GM12873 (cell line): ENCODE data around the gene EPHB1.

Experiments used
- TF ChIP-seq, protein P1 (sequence below): IDR thresholded peaks from 2 replicates; pipeline ENCODE4 v1.5.1; 2012; ENCODE audit warnings: low read depth, mild to moderate bottlenecking, moderate library complexity, low read length, control low read depth; ENCODE audit not compliant: insufficient read depth; ENCODE audit errors: missing control alignments

EPHB1 gene

DNA sequence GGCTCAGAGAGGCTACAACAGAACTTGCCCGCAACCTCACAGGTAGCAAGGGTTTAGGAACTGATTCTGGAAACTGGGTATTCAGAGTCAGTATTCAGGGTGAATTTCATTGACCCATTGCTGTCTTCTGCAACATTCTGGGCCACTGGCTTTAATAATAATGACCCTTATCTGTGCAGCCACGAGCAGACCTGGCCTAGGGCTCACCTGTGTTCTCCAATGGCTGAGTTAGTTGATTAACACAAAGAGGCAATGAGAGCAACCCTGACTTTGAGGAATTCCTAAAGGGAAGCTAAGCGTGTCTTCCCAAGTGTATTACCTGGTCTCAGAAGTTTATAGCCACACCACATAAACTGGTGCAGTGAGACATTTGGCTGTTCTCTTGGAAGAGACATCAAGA is 289.9 kb downstream of the EPHB1 start:
- TF ChIP-seq, protein P1, sequence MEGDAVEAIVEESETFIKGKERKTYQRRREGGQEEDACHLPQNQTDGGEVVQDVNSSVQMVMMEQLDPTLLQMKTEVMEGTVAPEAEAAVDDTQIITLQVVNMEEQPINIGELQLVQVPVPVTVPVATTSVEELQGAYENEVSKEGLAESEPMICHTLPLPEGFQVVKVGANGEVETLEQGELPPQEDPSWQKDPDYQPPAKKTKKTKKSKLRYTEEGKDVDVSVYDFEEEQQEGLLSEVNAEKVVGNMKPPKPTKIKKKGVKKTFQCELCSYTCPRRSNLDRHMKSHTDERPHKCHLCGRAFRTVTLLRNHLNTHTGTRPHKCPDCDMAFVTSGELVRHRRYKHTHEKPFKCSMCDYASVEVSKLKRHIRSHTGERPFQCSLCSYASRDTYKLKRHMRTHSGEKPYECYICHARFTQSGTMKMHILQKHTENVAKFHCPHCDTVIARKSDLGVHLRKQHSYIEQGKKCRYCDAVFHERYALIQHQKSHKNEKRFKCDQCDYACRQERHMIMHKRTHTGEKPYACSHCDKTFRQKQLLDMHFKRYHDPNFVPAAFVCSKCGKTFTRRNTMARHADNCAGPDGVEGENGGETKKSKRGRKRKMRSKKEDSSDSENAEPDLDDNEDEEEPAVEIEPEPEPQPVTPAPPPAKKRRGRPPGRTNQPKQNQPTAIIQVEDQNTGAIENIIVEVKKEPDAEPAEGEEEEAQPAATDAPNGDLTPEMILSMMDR = no peak

DNA sequence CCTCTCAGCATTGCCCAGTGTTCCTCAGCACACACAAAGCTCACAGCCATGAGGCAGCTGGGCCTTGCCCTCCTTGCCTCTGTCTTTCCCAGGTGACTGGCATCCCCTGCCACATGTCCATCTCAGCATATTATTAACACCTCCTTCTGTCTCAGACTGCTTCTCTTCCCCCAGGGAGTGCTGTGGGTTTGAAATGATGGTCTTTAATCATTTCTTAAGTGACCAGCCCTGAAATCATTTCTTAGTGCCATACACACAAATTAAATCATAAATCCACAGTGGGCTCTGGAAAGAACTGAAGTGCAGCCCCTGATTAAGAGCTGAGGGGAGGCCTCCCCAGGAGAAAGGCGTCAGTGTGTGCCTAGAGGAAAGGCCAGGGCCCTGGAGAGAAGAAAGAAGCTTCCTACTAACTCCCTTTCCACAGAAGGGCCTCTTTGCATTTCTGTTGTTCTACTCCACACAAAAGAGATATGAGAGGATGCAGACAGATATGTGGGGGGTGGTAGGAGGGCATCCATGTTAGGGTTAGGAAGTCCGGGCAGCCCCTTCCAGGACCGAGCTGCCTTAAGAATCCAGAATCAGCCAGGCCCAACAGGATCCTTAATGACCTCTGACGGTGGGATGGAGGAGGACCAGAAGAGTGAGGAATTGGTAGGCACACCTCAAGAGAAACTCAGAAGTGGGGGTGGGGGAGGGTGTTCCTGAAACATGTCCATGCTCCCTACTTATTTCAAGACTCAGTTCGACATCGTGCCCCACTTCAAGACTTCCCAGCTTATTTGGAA is 290.8 kb downstream of the EPHB1 start:
- TF ChIP-seq, protein P1 = no peak

DNA sequence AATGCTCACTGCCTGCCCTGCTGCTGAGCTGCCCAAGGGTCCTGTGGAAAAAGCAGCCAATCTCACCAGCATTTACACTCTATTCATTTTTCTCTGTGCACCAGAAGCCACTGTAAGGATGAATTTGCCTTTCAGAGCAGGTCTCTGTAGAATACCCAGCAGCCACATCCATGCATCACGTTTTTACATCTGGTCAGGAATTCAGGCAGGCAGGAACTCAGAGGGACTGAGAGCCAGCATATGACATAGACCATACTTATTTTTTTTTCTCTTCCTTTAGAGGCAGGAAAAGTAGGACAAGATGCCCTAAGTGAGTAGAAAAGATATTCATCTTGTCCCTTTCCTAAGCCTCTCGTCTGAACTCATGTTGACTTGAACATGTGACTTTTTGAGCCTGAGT is 292.7 kb downstream of the EPHB1 start:
- TF ChIP-seq, protein P1 = no peak

DNA sequence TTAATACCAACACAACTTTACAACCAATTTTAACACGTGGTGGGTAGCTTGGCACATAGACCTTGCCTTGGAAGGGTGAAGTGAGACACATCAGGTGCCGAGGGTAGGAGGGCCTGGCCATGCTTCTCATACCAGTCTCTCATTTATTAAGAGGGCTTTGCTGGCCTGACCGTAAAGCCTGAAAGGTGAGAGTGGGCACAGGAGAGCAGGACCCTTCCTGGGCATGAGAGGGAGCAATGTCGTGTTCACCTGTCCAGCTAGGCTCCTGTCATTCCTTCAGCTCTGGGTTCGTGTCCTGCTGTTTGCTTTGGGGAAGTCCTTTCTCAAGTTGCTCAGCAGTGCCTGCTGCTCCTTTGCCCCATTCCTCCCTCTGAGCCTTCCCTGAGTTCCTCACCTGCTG is 294.4 kb downstream of the EPHB1 start:
- TF ChIP-seq, protein P1 = no peak

DNA sequence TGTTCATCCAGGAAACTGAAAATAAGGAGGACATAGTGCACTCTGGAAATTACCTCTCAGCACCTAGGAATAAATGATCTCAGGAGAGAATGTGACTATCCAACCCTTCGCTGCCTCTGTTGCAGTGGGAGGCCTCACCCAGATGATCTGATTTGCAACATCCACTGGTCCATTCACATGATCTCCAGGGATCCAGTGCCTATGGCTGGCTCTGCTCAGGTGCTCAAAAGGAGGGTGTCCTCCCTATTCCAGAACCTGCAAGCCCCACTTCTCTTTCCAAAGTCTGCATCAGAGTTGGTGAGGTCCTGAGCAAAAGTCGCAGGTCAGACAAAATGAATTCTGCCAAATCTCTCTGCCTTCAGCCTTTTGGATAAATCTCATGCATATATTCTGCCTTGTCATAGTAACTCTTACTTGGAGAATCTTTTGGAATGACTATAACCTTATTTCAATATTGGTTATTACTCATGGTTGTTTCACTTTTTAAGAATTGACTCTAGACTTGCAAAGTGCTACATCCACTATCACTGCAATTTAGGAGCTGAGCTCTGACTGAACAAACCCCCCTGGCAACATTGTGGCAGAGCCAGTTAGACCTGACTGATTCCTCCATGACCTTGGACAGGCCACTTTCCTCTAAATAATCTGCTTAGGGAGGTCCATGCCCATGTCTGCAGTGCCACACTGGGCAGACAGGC is 295.1 kb downstream of the EPHB1 start:
- TF ChIP-seq, protein P1 = no peak

DNA sequence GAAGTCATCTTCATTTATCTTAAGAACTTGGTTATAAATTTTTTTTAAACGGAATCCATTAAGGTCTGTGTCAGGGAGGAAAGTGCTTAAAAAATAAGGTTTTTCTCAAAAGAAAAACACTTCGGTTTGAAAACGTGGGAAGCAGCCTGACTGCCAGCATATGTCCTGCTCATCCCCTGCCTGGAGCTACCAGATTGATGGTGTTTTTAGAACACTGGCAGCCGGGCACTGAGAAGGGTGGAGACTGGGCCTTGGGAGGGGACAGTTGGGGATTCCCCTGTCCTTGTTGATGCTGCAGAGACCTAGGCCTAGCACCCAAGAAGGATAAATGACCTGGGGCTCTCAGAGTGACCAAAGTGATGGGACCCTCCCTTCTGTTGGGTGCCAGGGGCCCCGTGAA is 296.9 kb downstream of the EPHB1 start:
- TF ChIP-seq, protein P1 = no peak

DNA sequence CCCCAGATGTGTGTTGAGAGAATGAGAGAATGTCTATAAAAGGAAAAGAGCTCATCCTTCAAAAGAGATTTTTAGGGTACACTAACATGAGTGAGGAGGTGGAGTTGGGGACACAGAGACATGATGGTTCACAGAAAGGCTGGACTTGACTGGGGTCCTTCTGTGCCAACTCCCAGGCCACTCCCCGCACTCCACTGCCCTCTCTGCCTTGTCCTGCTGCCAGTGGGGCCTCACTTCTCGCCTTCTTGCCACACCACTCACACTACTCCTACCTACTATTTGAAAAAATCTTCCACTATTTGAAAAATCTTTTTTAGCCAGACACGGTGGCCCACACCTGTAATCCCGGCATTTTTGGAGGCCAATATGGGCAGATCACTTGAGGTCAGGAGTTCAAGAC is 298.1 kb downstream of the EPHB1 start:
- TF ChIP-seq, protein P1 = no peak
